WTC11 (cell line): ENCODE data around the gene ITPR1. TPM values are rescaled to one million over a fixed set of nuclear protein-coding genes. Genes with fewer than 3 reads are reported as not detected.
A peak's percentile ranks its signal among the peaks of the same experiment; 100 is the strongest.

ENCODE experiments used
- ATAC-seq: fragments of 200-7000 bp; cut with Tn5 transposase; 2 replicates; pipeline ENCODE4 v1.10.0; 2021; ENCODE audit warnings: mild to moderate bottlenecking, moderate library complexity
- CTCF ChIA-PET: fragments of 300-600 bp; sonication (Branson Sonifier 250); formaldehyde crosslinking; loops from one replicate; lab custom pipeline; 2021; ENCODE audit warnings: antibody characterized with exemption; lab: Charles Lee
- POLR2A ChIA-PET: fragments of 350-600 bp; sonication (Branson Sonifier 250); formaldehyde crosslinking; loops from one replicate; lab custom pipeline; 2021; ENCODE audit warnings: antibody characterized with exemption; lab: Charles Lee
- DNase-seq: peaks from one replicate; pipeline ENCODE4 v3.0.0; 2021; ENCODE audit warnings: low spot score
- H3K27ac Mint-ChIP-seq: 2 replicates; pipeline ENCODE4 v1.8.0; 2021; ENCODE audit warnings: mixed read lengths
- H3K27me3 Mint-ChIP-seq: 2 replicates; pipeline ENCODE4 v1.8.0; 2021; ENCODE audit warnings: low read depth, mild to moderate bottlenecking, moderate library complexity, mixed read lengths
- H3K36me3 Mint-ChIP-seq: 2 replicates; pipeline ENCODE4 v1.8.0; 2021; ENCODE audit warnings: mixed read lengths
- H3K4me1 Mint-ChIP-seq: 2 replicates; pipeline ENCODE4 v1.8.0; 2022; ENCODE audit warnings: mixed read lengths
- H3K4me3 Mint-ChIP-seq: 2 replicates; pipeline ENCODE4 v1.8.0; 2021; ENCODE audit warnings: mild to moderate bottlenecking, moderate library complexity, mixed read lengths
- H3K9me3 Mint-ChIP-seq: 2 replicates; pipeline ENCODE4 v1.8.0; 2021; ENCODE audit warnings: mixed read lengths
- CREB1 ChIP-seq: sonication (generic); formaldehyde crosslinking; IDR thresholded peaks from 2 replicates; pipeline ENCODE4 v1.8.0; 2023; ENCODE audit warnings: mild to moderate bottlenecking, missing genetic modification reagents
- ESRRA ChIP-seq: sonication (generic); formaldehyde crosslinking; IDR thresholded peaks from 2 replicates; pipeline ENCODE4 v1.8.1; 2022; ENCODE audit warnings: mild to moderate bottlenecking, missing genetic modification reagents, borderline replicate concordance
- GABPB1 ChIP-seq: sonication (generic); formaldehyde crosslinking; IDR thresholded peaks from 2 replicates; pipeline ENCODE4 v1.8.1; 2023; ENCODE audit warnings: mild to moderate bottlenecking, missing genetic modification reagents
- GTF2I ChIP-seq: fragments of 250-450 bp; sonication (Bioruptor Pico); conservative IDR thresholded peaks from 2 replicates; pipeline ENCODE4 v1.4.0; 2021; ENCODE audit warnings: mild to moderate bottlenecking
- IRF2 ChIP-seq: sonication (generic); formaldehyde crosslinking; IDR thresholded peaks from 2 replicates; pipeline ENCODE4 v1.8.0; 2022; ENCODE audit warnings: low read depth, missing genetic modification reagents, borderline replicate concordance
- JUN ChIP-seq: sonication (generic); formaldehyde crosslinking; IDR thresholded peaks from 2 replicates; pipeline ENCODE4 v1.8.0; 2023; ENCODE audit warnings: mild to moderate bottlenecking, missing genetic modification reagents
- NR1H2 ChIP-seq: sonication (generic); formaldehyde crosslinking; IDR thresholded peaks from 2 replicates; pipeline ENCODE4 v1.9.0; 2021; ENCODE audit warnings: mild to moderate bottlenecking, moderate library complexity, missing genetic modification reagents
- RELA ChIP-seq: sonication (generic); formaldehyde crosslinking; IDR thresholded peaks from 2 replicates; pipeline ENCODE4 v1.8.1; 2022; ENCODE audit warnings: missing genetic modification reagents, mild to moderate bottlenecking, borderline replicate concordance
- SMAD4 ChIP-seq: sonication (generic); formaldehyde crosslinking; IDR thresholded peaks from 2 replicates; pipeline ENCODE4 v1.8.0; 2022; ENCODE audit warnings: mild to moderate bottlenecking, missing genetic modification reagents
- SOX15 ChIP-seq: fragments of 250-450 bp; sonication (Bioruptor Pico); IDR thresholded peaks from 2 replicates; pipeline ENCODE4 v1.9.0; 2021; ENCODE audit warnings: mild to moderate bottlenecking
- SP1 ChIP-seq: sonication (generic); formaldehyde crosslinking; conservative IDR thresholded peaks from 2 replicates; pipeline ENCODE4 v1.8.1; 2022; ENCODE audit warnings: missing genetic modification reagents
- TCF7 ChIP-seq: sonication (generic); formaldehyde crosslinking; IDR thresholded peaks from 2 replicates; pipeline ENCODE4 v1.8.0; 2022; ENCODE audit warnings: mild to moderate bottlenecking, low read depth, missing genetic modification reagents, moderate library complexity
- ZNF121 ChIP-seq: sonication (generic); formaldehyde crosslinking; IDR thresholded peaks from 2 replicates; pipeline ENCODE4 v1.8.0; 2023; ENCODE audit warnings: missing genetic modification reagents
- ZNF219 ChIP-seq: sonication (generic); formaldehyde crosslinking; IDR thresholded peaks from 2 replicates; pipeline ENCODE4 v1.8.0; 2023; ENCODE audit warnings: missing genetic modification reagents, mild to moderate bottlenecking, borderline replicate concordance
- ZNF396 ChIP-seq: fragments of 250-450 bp; sonication (Bioruptor Pico); IDR thresholded peaks from 2 replicates; pipeline ENCODE4 v1.8.0; 2021; ENCODE audit warnings: mild to moderate bottlenecking, moderate library complexity, borderline replicate concordance
- ZNF416 ChIP-seq: fragments of 250-450 bp; sonication (Bioruptor Pico); IDR thresholded peaks from 2 replicates; pipeline ENCODE4 v1.9.0; 2021; ENCODE audit warnings: mild to moderate bottlenecking, inconsistent platforms
- ZNF423 ChIP-seq: fragments of 250-450 bp; sonication (Bioruptor Pico); IDR thresholded peaks from 2 replicates; pipeline ENCODE4 v2.1.2; 2022; ENCODE audit warnings: mild to moderate bottlenecking, moderate library complexity
- ZNF671 ChIP-seq: fragments of 250-450 bp; sonication (Bioruptor Pico); IDR thresholded peaks from 2 replicates; pipeline ENCODE4 v1.8.0; 2021; ENCODE audit warnings: mild to moderate bottlenecking
- total RNA-seq: library from RNA; stranded (reverse); gene quantifications from 3 replicates; pipeline ENCODE4 v1.2.3, GENCODE V29; 2021
- TF ChIP-seq, protein P1 (sequence below): sonication (generic); formaldehyde crosslinking; IDR thresholded peaks from 2 replicates; pipeline ENCODE4 v1.8.1; 2022; ENCODE audit warnings: low read depth, mild to moderate bottlenecking, moderate library complexity, missing genetic modification reagents, borderline replicate concordance
- TF ChIP-seq, protein P2 (sequence below): fragments of 200-600 bp; IDR thresholded peaks from 2 replicates; pipeline ENCODE4 v1.8.0; 2022; ENCODE audit warnings: antibody characterized with exemption
- TF ChIP-seq, protein P3 (sequence below): sonication (generic); formaldehyde crosslinking; IDR thresholded peaks from 2 replicates; pipeline ENCODE4 v1.8.0; 2022; ENCODE audit warnings: mild to moderate bottlenecking, missing genetic modification reagents
- TF ChIP-seq, protein P4 (sequence below): sonication (generic); formaldehyde crosslinking; IDR thresholded peaks from 2 replicates; pipeline ENCODE4 v1.8.0; 2022; ENCODE audit warnings: mild to moderate bottlenecking, missing genetic modification reagents
- TF ChIP-seq, protein P5 (sequence below): sonication (generic); formaldehyde crosslinking; IDR thresholded peaks from 2 replicates; pipeline ENCODE4 v1.8.1; 2023; ENCODE audit warnings: mild to moderate bottlenecking, missing genetic modification reagents
- TF ChIP-seq, protein P6 (sequence below): sonication (generic); formaldehyde crosslinking; IDR thresholded peaks from 2 replicates; pipeline ENCODE4 v1.8.1; 2022; ENCODE audit warnings: low read depth, missing genetic modification reagents, borderline replicate concordance

ITPR1 gene
- total RNA-seq, 1 experiment from 2014 or later = 11.8 TPM

DNA sequence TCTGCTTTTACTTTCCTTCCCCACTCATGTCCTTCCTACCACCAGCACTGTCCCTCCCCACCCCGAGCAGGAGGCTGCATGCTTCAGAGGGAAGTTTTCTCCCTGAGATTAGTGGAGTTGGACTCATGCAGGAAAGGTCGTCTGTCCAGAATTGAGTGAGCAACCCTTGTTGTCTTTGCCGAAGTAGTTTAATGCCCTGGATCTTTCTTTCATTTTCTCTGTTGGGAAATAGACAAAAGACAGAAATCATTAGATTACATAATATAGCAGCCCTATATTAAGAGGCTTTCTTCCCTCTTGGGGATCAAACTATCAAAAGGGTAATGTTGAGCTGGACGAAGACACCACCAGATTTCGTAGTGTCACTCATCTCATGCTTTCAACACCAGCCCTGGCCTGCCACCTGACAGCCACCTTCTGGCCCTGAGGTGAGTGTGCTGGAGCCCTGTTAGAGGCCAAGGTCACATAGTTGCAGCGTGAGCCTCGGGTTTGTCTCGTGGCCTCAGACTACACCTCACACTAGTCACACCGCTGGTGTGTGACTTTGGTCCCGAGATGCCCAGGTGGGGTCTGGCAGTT is 231.0 kb downstream of the ITPR1 start:
- no peak for TF ChIP-seq ZNF121 (CRISPR knock-in tag)
- TF ChIP-seq, protein P1, sequence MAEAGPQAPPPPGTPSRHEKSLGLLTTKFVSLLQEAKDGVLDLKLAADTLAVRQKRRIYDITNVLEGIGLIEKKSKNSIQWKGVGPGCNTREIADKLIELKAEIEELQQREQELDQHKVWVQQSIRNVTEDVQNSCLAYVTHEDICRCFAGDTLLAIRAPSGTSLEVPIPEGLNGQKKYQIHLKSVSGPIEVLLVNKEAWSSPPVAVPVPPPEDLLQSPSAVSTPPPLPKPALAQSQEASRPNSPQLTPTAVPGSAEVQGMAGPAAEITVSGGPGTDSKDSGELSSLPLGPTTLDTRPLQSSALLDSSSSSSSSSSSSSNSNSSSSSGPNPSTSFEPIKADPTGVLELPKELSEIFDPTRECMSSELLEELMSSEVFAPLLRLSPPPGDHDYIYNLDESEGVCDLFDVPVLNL = no peak
- no peak for TF ChIP-seq ZNF219 (CRISPR knock-in tag)
- no peak for TF ChIP-seq ZNF671 (CRISPR knock-in tag)
- TF ChIP-seq IRF2 (CRISPR knock-in tag) = no peak
- TF ChIP-seq, protein P2, sequence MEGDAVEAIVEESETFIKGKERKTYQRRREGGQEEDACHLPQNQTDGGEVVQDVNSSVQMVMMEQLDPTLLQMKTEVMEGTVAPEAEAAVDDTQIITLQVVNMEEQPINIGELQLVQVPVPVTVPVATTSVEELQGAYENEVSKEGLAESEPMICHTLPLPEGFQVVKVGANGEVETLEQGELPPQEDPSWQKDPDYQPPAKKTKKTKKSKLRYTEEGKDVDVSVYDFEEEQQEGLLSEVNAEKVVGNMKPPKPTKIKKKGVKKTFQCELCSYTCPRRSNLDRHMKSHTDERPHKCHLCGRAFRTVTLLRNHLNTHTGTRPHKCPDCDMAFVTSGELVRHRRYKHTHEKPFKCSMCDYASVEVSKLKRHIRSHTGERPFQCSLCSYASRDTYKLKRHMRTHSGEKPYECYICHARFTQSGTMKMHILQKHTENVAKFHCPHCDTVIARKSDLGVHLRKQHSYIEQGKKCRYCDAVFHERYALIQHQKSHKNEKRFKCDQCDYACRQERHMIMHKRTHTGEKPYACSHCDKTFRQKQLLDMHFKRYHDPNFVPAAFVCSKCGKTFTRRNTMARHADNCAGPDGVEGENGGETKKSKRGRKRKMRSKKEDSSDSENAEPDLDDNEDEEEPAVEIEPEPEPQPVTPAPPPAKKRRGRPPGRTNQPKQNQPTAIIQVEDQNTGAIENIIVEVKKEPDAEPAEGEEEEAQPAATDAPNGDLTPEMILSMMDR = no peak
- TF ChIP-seq GABPB1 (CRISPR knock-in tag) = 0 out of 2 replicates have a peak, but pooled peaks have one; percentile 44
- TF ChIP-seq SOX15 (CRISPR knock-in tag) = no peak
- H3K9me3 Mint-ChIP-seq = no peaks in the 10 kb centered on the region
- ChIA-PET POLR2A (no interaction called here), CTCF (interaction anchor here (0.6 kb wide), 1 partner anchor 13 kb away, joined by 3 read pairs; no protein-coding TSS in a partner anchor)
- H3K36me3 Mint-ChIP-seq = no peaks in the 10 kb centered on the region
- H3K27me3 Mint-ChIP-seq = no peaks in the 10 kb centered on the region
- H3K27ac Mint-ChIP-seq = no peak overlapping the region
- no peak for ATAC-seq
- DNase-seq = no peak
- H3K4me1 Mint-ChIP-seq = peaks cover 29% of the 10 kb centered on the region
- H3K4me3 Mint-ChIP-seq = no peak overlapping the region

DNA sequence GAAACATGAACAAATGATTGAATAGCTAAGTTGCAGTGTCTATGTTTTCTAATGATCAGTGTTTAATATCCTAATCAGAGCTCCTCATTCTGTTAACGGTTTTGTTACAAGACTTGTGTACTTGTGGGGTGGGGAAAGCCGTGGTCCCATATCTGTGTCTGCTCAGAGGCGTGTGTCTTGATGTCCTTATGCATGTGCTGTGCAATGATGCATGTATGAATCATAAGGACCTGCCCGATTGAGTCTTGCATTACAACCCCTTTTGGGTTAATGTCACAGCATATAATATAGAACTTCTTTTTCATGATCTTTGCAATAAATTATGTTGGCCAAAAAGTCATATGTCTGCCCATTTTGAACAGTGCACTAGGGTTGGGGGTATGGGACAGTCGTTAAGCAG is 233.4 kb downstream of the ITPR1 start:
- POLR2A ChIA-PET = no interaction called here
- CTCF ChIA-PET = interaction anchor here (1.0 kb wide), 2 partner anchors 250 to 300 kb away, joined by 3 read pairs; no protein-coding TSS in a partner anchor
- no peaks in the 10 kb centered on the region for H3K36me3 Mint-ChIP-seq
- H3K27me3 Mint-ChIP-seq = no peaks in the 10 kb centered on the region
- ATAC-seq (no peak), DNase-seq (no peak)
- H3K4me1 Mint-ChIP-seq = peaks cover 21% of the 10 kb centered on the region
- H3K27ac Mint-ChIP-seq = no peak overlapping the region
- no peaks in the 10 kb centered on the region for H3K9me3 Mint-ChIP-seq
- TF ChIP-seq CREB1 (no peak), GTF2I (CRISPR knock-in tag) (no peak), SP1 (no peak), ESRRA (no peak), ZNF416 (CRISPR knock-in tag) (no peak), ZNF423 (CRISPR knock-in tag) (no peak), RELA (CRISPR knock-in tag) (no peak), ZNF396 (CRISPR knock-in tag) (no peak), ZNF121 (CRISPR knock-in tag) (no peak), NR1H2 (CRISPR knock-in tag) (no peak), SMAD4 (CRISPR knock-in tag) (no peak), GABPB1 (CRISPR knock-in tag) (no peak), TCF7 (CRISPR knock-in tag) (no peak), JUN (no peak)
- TF ChIP-seq, protein P3, sequence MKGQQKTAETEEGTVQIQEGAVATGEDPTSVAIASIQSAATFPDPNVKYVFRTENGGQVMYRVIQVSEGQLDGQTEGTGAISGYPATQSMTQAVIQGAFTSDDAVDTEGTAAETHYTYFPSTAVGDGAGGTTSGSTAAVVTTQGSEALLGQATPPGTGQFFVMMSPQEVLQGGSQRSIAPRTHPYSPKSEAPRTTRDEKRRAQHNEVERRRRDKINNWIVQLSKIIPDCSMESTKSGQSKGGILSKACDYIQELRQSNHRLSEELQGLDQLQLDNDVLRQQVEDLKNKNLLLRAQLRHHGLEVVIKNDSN = no peak
- TF ChIP-seq, protein P4, sequence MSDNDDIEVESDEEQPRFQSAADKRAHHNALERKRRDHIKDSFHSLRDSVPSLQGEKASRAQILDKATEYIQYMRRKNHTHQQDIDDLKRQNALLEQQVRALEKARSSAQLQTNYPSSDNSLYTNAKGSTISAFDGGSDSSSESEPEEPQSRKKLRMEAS (CRISPR knock-in tag) = no peak
- TF ChIP-seq, protein P5, sequence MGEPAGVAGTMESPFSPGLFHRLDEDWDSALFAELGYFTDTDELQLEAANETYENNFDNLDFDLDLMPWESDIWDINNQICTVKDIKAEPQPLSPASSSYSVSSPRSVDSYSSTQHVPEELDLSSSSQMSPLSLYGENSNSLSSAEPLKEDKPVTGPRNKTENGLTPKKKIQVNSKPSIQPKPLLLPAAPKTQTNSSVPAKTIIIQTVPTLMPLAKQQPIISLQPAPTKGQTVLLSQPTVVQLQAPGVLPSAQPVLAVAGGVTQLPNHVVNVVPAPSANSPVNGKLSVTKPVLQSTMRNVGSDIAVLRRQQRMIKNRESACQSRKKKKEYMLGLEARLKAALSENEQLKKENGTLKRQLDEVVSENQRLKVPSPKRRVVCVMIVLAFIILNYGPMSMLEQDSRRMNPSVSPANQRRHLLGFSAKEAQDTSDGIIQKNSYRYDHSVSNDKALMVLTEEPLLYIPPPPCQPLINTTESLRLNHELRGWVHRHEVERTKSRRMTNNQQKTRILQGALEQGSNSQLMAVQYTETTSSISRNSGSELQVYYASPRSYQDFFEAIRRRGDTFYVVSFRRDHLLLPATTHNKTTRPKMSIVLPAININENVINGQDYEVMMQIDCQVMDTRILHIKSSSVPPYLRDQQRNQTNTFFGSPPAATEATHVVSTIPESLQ (CRISPR knock-in tag) = no peak
- TF ChIP-seq, protein P6, sequence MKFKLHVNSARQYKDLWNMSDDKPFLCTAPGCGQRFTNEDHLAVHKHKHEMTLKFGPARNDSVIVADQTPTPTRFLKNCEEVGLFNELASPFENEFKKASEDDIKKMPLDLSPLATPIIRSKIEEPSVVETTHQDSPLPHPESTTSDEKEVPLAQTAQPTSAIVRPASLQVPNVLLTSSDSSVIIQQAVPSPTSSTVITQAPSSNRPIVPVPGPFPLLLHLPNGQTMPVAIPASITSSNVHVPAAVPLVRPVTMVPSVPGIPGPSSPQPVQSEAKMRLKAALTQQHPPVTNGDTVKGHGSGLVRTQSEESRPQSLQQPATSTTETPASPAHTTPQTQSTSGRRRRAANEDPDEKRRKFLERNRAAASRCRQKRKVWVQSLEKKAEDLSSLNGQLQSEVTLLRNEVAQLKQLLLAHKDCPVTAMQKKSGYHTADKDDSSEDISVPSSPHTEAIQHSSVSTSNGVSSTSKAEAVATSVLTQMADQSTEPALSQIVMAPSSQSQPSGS (CRISPR knock-in tag) = no peak
- no peak overlapping the region for H3K4me3 Mint-ChIP-seq
